HG02610 (cell line): ENCODE measurements around the gene POLR2L.
A peak's percentile ranks its signal among the peaks of the same experiment; 100 is the strongest.

Experiments used
- ATAC-seq: cut with Tn5 transposase; IDR thresholded peaks from one replicate; pipeline ENCODE4 v1.9.1; 2021; ENCODE audit warnings: mild to moderate bottlenecking, moderate library complexity; ENCODE audit not compliant: unreplicated experiment

POLR2L gene

GRCh38 chr11:797296-798092 is 44.8 kb downstream of the POLR2L start:
- ATAC-seq, result peak; percentile 34

GRCh38 chr11:796565-797295 is 45.6 kb downstream of the POLR2L start:
- ATAC-seq, result no peak

- ATAC-seq, result peak; percentile 24
These were observed 46.4 kb downstream of the POLR2L start for GRCh38 chr11:795634-796564.

GRCh38 chr11:794766-795633 is 47.3 kb downstream of the POLR2L start:
- no peak for ATAC-seq

- ATAC-seq, result no peak
These were observed 48.1 kb downstream of the POLR2L start for GRCh38 chr11:794013-794765.

- ATAC-seq, result no peak
These were observed 48.8 kb downstream of the POLR2L start for GRCh38 chr11:793556-793955.

- no peak for ATAC-seq
These were observed 49.5 kb downstream of the POLR2L start for GRCh38 chr11:792873-793272.

- no peak for ATAC-seq
These were observed 49.9 kb downstream of the POLR2L start for GRCh38 chr11:792535-792821.

GRCh38 chr11:791658-792534 is 50.4 kb downstream of the POLR2L start:
- ATAC-seq, result no peak

- no peak for ATAC-seq
These were observed 51.4 kb downstream of the POLR2L start for GRCh38 chr11:790721-791564.

- no peak for ATAC-seq
These were observed 52.4 kb downstream of the POLR2L start, which contains the start of gene CEND1 for GRCh38 chr11:789943-790342. TSS of gene CEND1 (minus strand) at chr11:790090. CDS start at chr11:788576, 1,514 bp downstream.
